A549 (cell line): ENCODE measurements around the gene TPM1. TPM values are rescaled to one million over a fixed set of nuclear protein-coding genes. Genes with fewer than 3 reads are reported as not detected.
A peak's percentile ranks its signal among the peaks of the same experiment; 100 is the strongest.

Source experiments
- ATAC-seq, 2 experiments: fragments of 200-7000 bp in 1 of 2; fragments of >200 bp in 1 of 2; cut with Nextera tagmentation in 1 of 2; cut with Tn5 transposase in 1 of 2; 3 replicates each; pipeline versions ENCODE4 v1.8.0 to v1.9.1; 2018 to 2020; ENCODE audit warnings: mild to moderate bottlenecking in 1 of 2, moderate library complexity in 1 of 2
- CTCF ChIA-PET: fragments of 300-600 bp; sonication (Branson Sonifier 250); formaldehyde crosslinking; extraction: SDS; loops from one replicate; lab custom pipeline; 2021; ENCODE audit warnings: antibody characterized with exemption, inconsistent platforms; lab: Yijun Ruan, JAX
- POLR2A ChIA-PET: fragments of 350-600 bp; formaldehyde crosslinking; extraction: SDS; loops from one replicate; lab custom pipeline; 2021; ENCODE audit warnings: antibody characterized with exemption, inconsistent platforms; lab: Yijun Ruan, JAX
- DNase-seq, 2 experiments: peaks; one replicate each; pipeline versions ENCODE4 v3.0.0 to v3.0.0-alpha.2; 2011 to 2016; ENCODE audit warnings: low read depth in 1 of 2, low spot score in 1 of 2
- FAIRE-seq: peaks from 2 replicates; lab custom pipeline; 2011; peaks lifted over from hg19 to GRCh38; lab: Jason Lieb, UNC
- H3K27ac ChIP-seq, 2 experiments: fragments of >200 bp; sonication (Bioruptor Twin); formaldehyde crosslinking; 3 replicates each; pipeline ENCODE4 v1.5.1; 2016 to 2017
- H3K4me1 ChIP-seq: fragments of >200 bp; sonication (Bioruptor Twin); formaldehyde crosslinking; 3 replicates; pipeline ENCODE4 v1.6.1; 2016
- H3K4me2 ChIP-seq: fragments of >200 bp; sonication (Bioruptor Twin); formaldehyde crosslinking; 3 replicates; pipeline ENCODE4 v1.6.1; 2016
- H3K4me3 ChIP-seq: fragments of >200 bp; sonication (Bioruptor Twin); formaldehyde crosslinking; 3 replicates; pipeline ENCODE4 v1.5.1; 2016
- H3K9me3 ChIP-seq: fragments of >200 bp; sonication (Bioruptor Twin); formaldehyde crosslinking; 3 replicates; pipeline ENCODE4 v1.6.1; 2016
- BHLHE40 ChIP-seq: IDR thresholded peaks from 2 replicates; pipeline ENCODE4 v1.6.1; 2012; ENCODE audit warnings: low read depth, low read length, inconsistent platforms
- E2F6 ChIP-seq: IDR thresholded peaks from 2 replicates; pipeline ENCODE4 v1.6.1; 2012; ENCODE audit warnings: low read depth, borderline replicate concordance
- EHF ChIP-seq: fragments of 250-450 bp; sonication (Bioruptor Pico); IDR thresholded peaks from 2 replicates; pipeline ENCODE4 v1.5.0; 2020; ENCODE audit warnings: mild to moderate bottlenecking
- EHMT2 ChIP-seq: fragments of 200-600 bp; sonication (generic); IDR thresholded peaks from 2 replicates; pipeline ENCODE4 v1.6.1; 2016; ENCODE audit warnings: antibody characterized with exemption, low read depth, mild to moderate bottlenecking, moderate library complexity
- ESRRA ChIP-seq: fragments of 150-350 bp; IDR thresholded peaks from 2 replicates; pipeline ENCODE4 v1.6.1; 2014; ENCODE audit warnings: mild to moderate bottlenecking, low read length, borderline replicate concordance
- FOSB ChIP-seq: fragments of 250-450 bp; sonication (Bioruptor Pico); IDR thresholded peaks from 2 replicates; pipeline ENCODE4 v1.5.0; 2020; ENCODE audit warnings: mild to moderate bottlenecking, moderate library complexity
- FOSL2 ChIP-seq, 2 experiments: fragments of 450-650 bp in 1 of 2; fragments of >200 bp in 1 of 2; sonication (Bioruptor Twin) in 1 of 2; formaldehyde crosslinking; IDR thresholded peaks; 2 replicates each; pipeline versions ENCODE4 v1.5.0 to v1.6.1; 2016 to 2020; ENCODE audit warnings: mild to moderate bottlenecking in 1 of 2, moderate library complexity in 1 of 2
- HDAC2 ChIP-seq: fragments of 200-600 bp; sonication (generic); IDR thresholded peaks from 2 replicates; pipeline ENCODE4 v1.6.1; 2016
- HEYL ChIP-seq: fragments of 250-450 bp; sonication (Bioruptor Pico); IDR thresholded peaks from 2 replicates; pipeline ENCODE4 v1.8.0; 2021; ENCODE audit warnings: mild to moderate bottlenecking, moderate library complexity
- HOXB13 ChIP-seq: fragments of 250-450 bp; sonication (Bioruptor Pico); IDR thresholded peaks from 2 replicates; pipeline ENCODE4 v1.5.0; 2020; ENCODE audit warnings: low read depth, mild to moderate bottlenecking, moderate library complexity
- HOXB5 ChIP-seq: fragments of 250-450 bp; sonication (Bioruptor Pico); IDR thresholded peaks from 2 replicates; pipeline ENCODE4 v1.5.0; 2020; ENCODE audit warnings: mild to moderate bottlenecking, moderate library complexity
- MAFK ChIP-seq: fragments of 450-650 bp; IDR thresholded peaks from 2 replicates; pipeline ENCODE4 v1.6.1; 2014; ENCODE audit not compliant: partially characterized antibody
- NR3C1 ChIP-seq: fragments of >200 bp; sonication (Bioruptor Twin); formaldehyde crosslinking; IDR thresholded peaks from 3 replicates; pipeline ENCODE4 v1.6.1; 2017
- POLR2A ChIP-seq: IDR thresholded peaks from 2 replicates; pipeline ENCODE4 v1.6.1; 2012; ENCODE audit warnings: mild to moderate bottlenecking, low read length
- RAD21 ChIP-seq, 2 experiments: fragments of >200 bp in 1 of 2; sonication (Bioruptor Twin) in 1 of 2; formaldehyde crosslinking in 1 of 2; IDR thresholded peaks in 1 of 2; conservative IDR thresholded peaks in 1 of 2; 2 replicates in 1 of 2; 3 replicates in 1 of 2; pipeline ENCODE4 v1.6.1; 2012 to 2018; ENCODE audit warnings: inconsistent platforms in 1 of 2
- REST ChIP-seq: fragments of 200-600 bp; sonication (generic); IDR thresholded peaks from 2 replicates; pipeline ENCODE4 v1.6.1; 2016; ENCODE audit warnings: antibody characterized with exemption, mild to moderate bottlenecking, moderate library complexity
- SREBF2 ChIP-seq: fragments of 450-650 bp; IDR thresholded peaks from 2 replicates; pipeline ENCODE4 v1.6.1; 2014; ENCODE audit warnings: mild to moderate bottlenecking, moderate library complexity
- ZSCAN20 ChIP-seq: fragments of 250-450 bp; sonication (Bioruptor Pico); IDR thresholded peaks from 2 replicates; pipeline ENCODE4 v1.8.0; 2022; ENCODE audit warnings: mild to moderate bottlenecking, moderate library complexity
- WGBS: methylation state at CpG from one replicate; pipeline ENCODE4 v1.1.6; 2017; ENCODE audit errors: missing lambda C conversion rate; 5-methylcytosine and 5-hydroxymethylcytosine counted together
- polyA plus RNA-seq, 4 experiments: library from polyadenylated mRNA; depleted of rRNA in 3 of 4; stranded (reverse); fragments of >200 nt; fragmentation: RNase III in 1 of 4; extraction: RNeasy Plus Mini Kit Qiagen cat#74134 plus additional on column Dnase treatment in 1 of 4; gene quantifications; 2 replicates in 3 of 4; 3 replicates in 1 of 4; pipeline ENCODE4 v1.2.3, GENCODE V29; 2011 to 2017

The TPM1 gene
- polyA plus RNA-seq, 2 of the 4 experiments (the other 2 are of a cell fraction): 894 to 954 TPM

- no peak for TF ChIP-seq REST
- no peak for TF ChIP-seq MAFK
- TF ChIP-seq, all 56 proteins: peak for 9
These were observed 39.8 kb downstream of the TPM1 start (continued) for GRCh38 chr15:63082366-63082765.

- DNase-seq: no peak
- ATAC-seq: peak in 1 of 2 experiments; percentile 12; a peak in 3 of 6 replicates
- ChIA-PET CTCF (interaction anchor here (2.2 to 50.6 kb wide), 3 partner anchors 4 to 341 kb away, joined by 4 to 1136 read pairs (median 1136); partner anchors contain the start of gene TPM1), POLR2A (no interaction called here)
- no peak overlapping the region for H3K4me3 ChIP-seq
- peak overlapping the region; percentile 84 to 86 for H3K27ac ChIP-seq
- H3K4me1 ChIP-seq: peaks cover 65% of the 10 kb centered on the region
- no peaks in the 10 kb centered on the region for H3K9me3 ChIP-seq
- 91% methylated on average over 12 of the region's 12 CpGs for WGBS
- no peak for FAIRE-seq
- TF ChIP-seq HOXB5 (CRISPR knock-in tag) (no peak), REST (no peak), HDAC2 (no peak), NR3C1 (no peak), ZSCAN20 (no peak)
- peak overlapping the region; percentile 54 for H3K4me2 ChIP-seq
These were observed 40.5 kb downstream of the TPM1 start for GRCh38 chr15:63083044-63083443.

GRCh38 chr15:63083541-63083940, 41.0 kb downstream of the TPM1 start:
- TF ChIP-seq SREBF2: no peak
- TF ChIP-seq ESRRA: no peak
- TF ChIP-seq HOXB13: no peak
- no peak for TF ChIP-seq NR3C1
- no peak for TF ChIP-seq E2F6
- no peak for TF ChIP-seq POLR2A
- no peak for TF ChIP-seq RAD21 (conservative IDR thresholded peaks at IDR 0.05 in 1 of 2, IDR thresholded peaks at IDR 0.05 in 1 of 2)
- TF ChIP-seq BHLHE40: no peak
- no peak for TF ChIP-seq EHMT2
- TF ChIP-seq FOSB (CRISPR knock-in tag): no peak
- TF ChIP-seq HDAC2: no peak
- TF ChIP-seq EHF (CRISPR knock-in tag): no peak
- no peak for TF ChIP-seq FOSL2 (IDR thresholded peaks at IDR 0.05)
- no peak for TF ChIP-seq FOSL2 (CRISPR knock-in tag; IDR thresholded peaks at IDR 0.05)
- no peak for TF ChIP-seq HOXB5 (CRISPR knock-in tag)
- no peak for TF ChIP-seq HEYL (CRISPR knock-in tag)
- CTCF ChIA-PET: interaction anchor here (2.2 to 50.6 kb wide), 3 partner anchors 5 to 341 kb away, joined by 4 to 1136 read pairs (median 1136); partner anchors contain the start of gene TPM1
- POLR2A ChIA-PET: no interaction called here
- H3K9me3 ChIP-seq: no peaks in the 10 kb centered on the region
- FAIRE-seq (no peak), DNase-seq (no peak), ATAC-seq (peak in 1 of 2 experiments; percentile 42; a peak in 3 of 6 replicates)
- peaks cover 69% of the 10 kb centered on the region for H3K4me1 ChIP-seq
- peak overlapping the region; percentile 84 to 86 for H3K27ac ChIP-seq
- H3K4me3 ChIP-seq: no peak overlapping the region
- no peak overlapping the region for H3K4me2 ChIP-seq
- WGBS: 92% methylated on average over 11 of the region's 11 CpGs
